ENCODE data around the gene VAV3.
"Not testable (repeated sequence)": the region's sequence is repeated elsewhere in the genome, so short reads cannot be mapped to it uniquely, and the experiment has no call there.

Gene VAV3

DNA sequence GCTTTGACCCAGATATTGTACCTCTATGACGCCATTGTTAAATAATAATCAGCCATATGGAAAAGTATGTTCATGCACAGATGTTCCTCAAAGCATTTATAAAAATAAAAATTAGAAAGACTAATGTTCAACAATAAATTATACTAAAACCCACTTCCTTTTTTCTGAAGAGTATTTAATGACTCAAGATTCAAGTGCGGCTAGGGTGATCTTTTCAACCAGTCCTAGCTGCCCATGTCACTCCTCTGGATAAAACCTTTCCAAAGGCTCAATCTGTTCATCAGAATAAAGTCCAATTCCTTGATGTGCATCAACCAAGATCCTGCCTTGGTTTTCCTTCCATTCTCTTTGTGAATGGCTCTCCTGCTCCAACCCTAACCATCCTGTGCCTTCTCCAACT lies 292.0 kb downstream of the VAV3 start:
- DNase-seq = peak; percentile 33

DNA sequence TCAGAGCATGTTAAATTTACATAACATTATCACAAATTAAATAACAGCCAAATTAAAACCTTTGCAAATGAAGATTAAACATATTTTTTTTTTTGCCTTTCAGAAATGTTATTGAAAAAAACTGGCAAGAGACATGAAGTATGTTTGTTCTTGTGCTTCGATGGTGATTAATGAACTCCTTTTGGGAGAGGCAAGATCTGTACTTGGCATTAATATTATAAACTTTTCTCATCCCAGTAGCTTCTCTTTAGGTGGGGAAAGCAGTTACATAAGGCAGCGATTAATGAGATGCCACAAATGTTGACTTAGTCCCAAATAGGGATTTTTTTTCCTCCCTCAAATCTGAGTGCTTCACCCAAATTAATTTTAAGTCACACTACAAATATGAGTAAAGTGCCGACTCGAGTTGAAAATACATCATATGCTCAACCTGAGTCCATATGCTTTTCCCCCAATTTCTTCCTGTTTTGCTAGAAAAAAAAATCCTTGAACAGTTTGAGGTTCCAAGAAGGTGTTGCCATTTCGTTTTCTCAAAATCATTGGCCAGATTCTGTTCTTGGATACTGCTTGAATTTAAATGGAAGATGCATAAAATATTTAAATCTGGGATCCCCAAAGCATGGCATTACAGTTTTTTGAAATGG lies 294.5 kb downstream of the VAV3 start:
- DNase-seq = peak; percentile 100

DNA sequence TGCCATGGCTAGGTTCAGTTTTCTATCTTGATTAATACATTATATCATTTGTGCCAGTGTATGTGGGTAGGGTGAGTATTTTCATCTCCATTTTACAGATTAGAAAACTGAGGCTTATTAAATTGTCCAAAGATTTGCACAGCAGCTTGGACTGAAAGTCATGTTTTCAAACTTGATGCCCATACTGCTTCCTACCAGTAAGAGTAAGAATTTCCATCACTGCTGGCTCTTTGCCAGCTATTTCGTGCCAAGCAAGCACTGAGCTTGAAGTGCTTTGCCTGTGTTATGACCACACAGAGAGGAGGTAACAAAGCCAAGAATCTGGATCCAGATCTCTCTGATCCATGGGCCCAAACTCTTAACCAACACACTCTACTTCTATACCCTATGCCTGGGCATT lies 295.0 kb downstream of the VAV3 start:
- peak; percentile 100 for DNase-seq

GRCh38 chr1:107668762-107669161 lies 296.2 kb downstream of the VAV3 start:
- peak; percentile 31 for DNase-seq

DNA sequence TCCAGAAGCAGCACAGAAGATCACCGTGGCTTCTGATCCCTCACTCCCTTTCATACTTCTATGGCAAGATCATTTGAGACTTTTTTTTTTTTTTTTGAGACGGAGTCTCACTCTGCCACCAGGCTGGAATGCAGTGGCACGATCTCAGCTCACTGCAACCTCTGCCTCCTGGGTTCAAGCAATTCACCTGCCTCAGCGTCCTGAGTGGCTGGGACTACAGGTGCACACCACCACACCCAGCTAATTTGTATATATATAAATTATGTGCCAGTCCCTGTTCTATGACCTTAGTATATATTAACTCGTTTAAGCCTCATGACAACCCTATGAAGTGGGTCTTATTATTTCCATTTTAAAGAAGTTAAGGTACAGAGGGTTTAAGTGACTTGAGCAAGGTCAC lies 298.5 kb downstream of the VAV3 start:
- no peak for DNase-seq

- DNase-seq = no peak
These were observed 299.7 kb downstream of the VAV3 start for GRCh38 chr1:107664982-107665925.

GRCh38 chr1:107662971-107663370 lies 302.0 kb downstream of the VAV3 start:
- no peak for DNase-seq

DNA sequence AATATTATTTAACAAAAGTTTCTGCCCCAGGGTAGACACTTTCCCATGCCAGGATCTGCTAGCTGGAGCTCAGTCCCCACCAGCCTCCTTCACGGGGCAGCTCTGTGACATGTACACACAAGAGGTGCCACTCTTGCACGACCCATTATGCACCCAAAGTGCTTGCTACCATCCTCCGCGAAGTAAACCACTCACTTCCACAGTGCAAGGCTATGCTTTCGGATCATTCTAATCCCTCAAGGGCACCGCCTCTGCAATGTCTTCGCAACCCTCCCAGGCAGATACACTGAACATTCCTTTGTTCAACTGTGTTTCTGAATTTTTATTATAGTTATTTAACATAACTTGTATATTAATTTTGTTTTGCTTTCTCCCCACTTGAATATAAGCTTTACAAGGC lies 303.8 kb downstream of the VAV3 start:
- no peak for DNase-seq

- DNase-seq = no peak
These were observed 305.0 kb downstream of the VAV3 start for GRCh38 chr1:107659961-107660360.

DNA sequence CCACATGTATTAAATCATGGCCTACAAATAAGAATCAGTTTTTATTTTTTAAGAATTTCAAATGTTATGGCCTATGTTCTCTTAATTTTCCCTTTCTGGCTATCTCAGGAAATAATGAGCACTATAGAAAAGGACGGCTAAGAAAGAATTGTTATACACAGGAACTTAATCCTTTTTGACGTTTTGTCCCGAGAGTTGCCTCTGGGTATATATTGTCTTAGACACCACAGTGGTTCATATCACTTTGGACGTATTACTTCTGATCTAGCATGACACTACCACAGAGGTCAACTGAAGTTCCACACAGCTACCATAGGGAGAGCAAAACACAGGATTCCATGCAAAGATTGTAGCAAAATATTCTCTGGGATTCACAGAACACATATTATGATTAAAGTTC lies 307.6 kb downstream of the VAV3 start:
- no peak for DNase-seq

GRCh38 chr1:107653765-107654164 lies 311.2 kb downstream of the VAV3 start:
- no peak for DNase-seq

- peak; percentile 66 for DNase-seq
These were observed 312.0 kb downstream of the VAV3 start for GRCh38 chr1:107653005-107653404.

DNA sequence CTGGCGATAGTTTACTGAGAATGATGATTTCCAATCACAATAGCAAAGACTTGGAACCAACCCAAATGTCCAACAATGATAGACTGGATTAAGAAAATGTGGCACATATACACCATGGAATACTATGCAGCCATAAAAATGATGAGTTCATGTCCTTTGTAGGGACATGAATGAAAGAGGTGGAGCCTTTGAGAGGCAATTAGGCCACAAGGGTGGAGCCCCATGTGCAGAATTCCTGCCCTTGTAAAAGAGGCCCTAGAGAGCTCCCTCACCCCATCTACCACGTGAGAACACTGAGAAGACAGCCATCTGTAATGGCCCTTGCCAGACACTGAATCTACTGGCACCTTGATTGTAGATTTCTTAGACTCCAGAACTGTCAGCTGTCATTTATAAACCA lies 314.2 kb downstream of the VAV3 start:
- DNase-seq = not testable (repeated sequence)

- DNase-seq = no peak
These were observed 316.0 kb downstream of the VAV3 start for GRCh38 chr1:107649023-107649422.

- DNase-seq = peak; percentile 77
These were observed 316.9 kb downstream of the VAV3 start for GRCh38 chr1:107648071-107648470.

DNA sequence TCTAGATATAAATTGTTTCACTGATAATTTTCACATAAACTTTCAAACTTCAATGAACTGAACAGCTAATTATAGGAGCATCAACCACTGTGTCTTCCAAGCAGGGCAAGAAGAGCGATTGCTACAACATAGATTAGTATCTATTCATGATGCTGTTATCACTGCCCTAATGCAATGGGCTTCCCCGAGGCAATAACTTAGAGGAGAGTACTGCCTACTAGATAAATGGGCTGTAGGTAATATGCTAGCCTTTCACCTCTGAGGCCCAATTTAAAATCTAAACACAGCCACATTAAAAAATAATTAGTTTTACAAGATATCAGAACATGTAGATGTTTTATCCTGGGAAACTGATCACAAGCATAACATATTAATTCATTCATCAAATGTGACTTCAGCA lies 318.0 kb downstream of the VAV3 start:
- DNase-seq = no peak

DNA sequence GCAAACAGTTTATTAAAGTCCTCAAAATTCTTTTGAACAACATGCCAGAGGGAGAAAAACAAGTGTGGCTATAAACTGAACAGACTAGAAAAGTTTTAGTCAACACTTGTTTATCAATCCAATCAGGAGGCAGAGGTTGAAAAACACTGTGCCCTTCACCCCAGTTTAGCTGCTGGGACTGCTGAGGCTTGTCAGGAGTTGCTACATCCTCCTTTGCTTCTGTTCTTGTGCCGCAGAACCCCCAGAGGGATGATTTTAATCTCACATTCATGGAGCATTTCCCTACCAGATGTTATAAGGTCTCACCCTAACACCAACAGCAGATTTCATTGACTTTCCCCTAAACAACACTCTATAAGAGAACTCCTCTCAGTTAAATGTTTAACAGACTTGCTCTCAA lies 321.2 kb downstream of the VAV3 start:
- DNase-seq = no peak

DNA sequence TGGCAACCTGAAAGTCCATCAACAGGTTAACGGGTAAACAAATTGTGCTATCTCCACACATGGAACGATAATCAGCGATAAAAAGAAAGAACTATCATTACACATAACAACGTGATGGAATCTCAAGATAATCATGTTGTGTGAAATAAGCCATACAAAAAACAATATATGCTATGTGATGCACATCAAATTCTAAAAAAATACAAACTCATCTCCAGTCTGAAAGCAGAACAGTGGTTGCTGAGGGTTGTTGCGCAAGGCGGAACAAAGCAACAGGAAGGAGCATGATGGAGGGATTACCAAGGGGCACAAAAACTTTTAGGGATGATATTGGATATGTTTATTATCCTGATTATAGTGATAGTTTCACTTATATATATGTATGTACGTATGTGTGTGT lies 324.8 kb downstream of the VAV3 start:
- no peak for DNase-seq

GRCh38 chr1:107637101-107637500 lies 327.9 kb downstream of the VAV3 start:
- no peak for DNase-seq

GRCh38 chr1:107633596-107633995 lies 331.4 kb downstream of the VAV3 start:
- DNase-seq = no peak

GRCh38 chr1:107626073-107626796 lies 338.7 kb downstream of the VAV3 start:
- DNase-seq = peak; percentile 99

GRCh38 chr1:107625405-107626029 lies 339.5 kb downstream of the VAV3 start:
- no peak for DNase-seq

DNA sequence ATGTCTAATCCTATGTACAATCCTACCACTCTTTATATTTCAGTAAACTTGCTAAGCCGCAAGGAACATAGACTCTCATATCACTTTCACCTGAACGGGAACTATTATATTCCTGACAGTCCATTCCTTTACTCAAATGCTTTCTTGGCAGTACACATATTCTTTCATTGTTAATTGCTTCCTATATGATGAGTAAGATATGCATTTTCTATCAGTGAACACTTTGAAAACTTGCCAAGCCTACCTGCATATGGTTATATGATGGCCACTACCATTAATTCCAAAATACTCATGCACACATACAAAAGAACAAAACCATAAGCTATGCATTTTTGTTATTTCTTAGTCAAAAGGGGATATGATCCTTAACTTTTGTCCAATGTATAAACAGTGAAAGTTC lies 341.5 kb downstream of the VAV3 start:
- DNase-seq = no peak
